Activated B cell treated with CpG ODN at 0.5 μM for 24 hours (primary cell): ENCODE data around the gene ZNF521. TPM values are rescaled to one million over a fixed set of nuclear protein-coding genes. Genes with fewer than 3 reads are reported as not detected.

Experiments used
- ATAC-seq: fragments of 200-7000 bp; cut with Tn5 transposase; one replicate; pipeline ENCODE4 v1.10.0; 2021; ENCODE audit warnings: low read depth, mild to moderate bottlenecking, moderate library complexity
- CTCF ChIA-PET: fragments of 350-600 bp; sonication (Branson Sonifier 250); formaldehyde crosslinking; loops from one replicate; lab custom pipeline; 2021; ENCODE audit warnings: antibody characterized with exemption; lab: Charles Lee
- POLR2A ChIA-PET: fragments of 350-600 bp; sonication (Branson Sonifier 250); formaldehyde crosslinking; loops from one replicate; lab custom pipeline; 2021; ENCODE audit warnings: antibody characterized with exemption; lab: Charles Lee
- DNase-seq: peaks from one replicate; pipeline ENCODE4 v3.0.0; 2022
- H3K27ac Mint-ChIP-seq: one replicate; pipeline ENCODE4 v1.8.0; 2020; ENCODE audit warnings: mixed read lengths
- H3K27me3 Mint-ChIP-seq: one replicate; pipeline ENCODE4 v1.8.0; 2021; ENCODE audit warnings: mixed read lengths
- H3K36me3 Mint-ChIP-seq: one replicate; pipeline ENCODE4 v1.8.0; 2021; ENCODE audit warnings: low read depth, mixed read lengths
- H3K4me1 Mint-ChIP-seq: one replicate; pipeline ENCODE4 v1.8.0; 2021; ENCODE audit warnings: mixed read lengths
- H3K4me3 Mint-ChIP-seq: one replicate; pipeline ENCODE4 v1.8.0; 2020; ENCODE audit warnings: mild to moderate bottlenecking, mixed read lengths
- H3K9me3 Mint-ChIP-seq: one replicate; pipeline ENCODE4 v1.8.0; 2020; ENCODE audit warnings: mixed read lengths
- intact Hi-C: fragments of 100-400 bp; cut with micrococcal nuclease; formaldehyde crosslinking; loops from one replicate; pipeline ENCODE4 v1.15.1; 2024
- total RNA-seq: library from RNA; stranded (reverse); gene quantifications from 2 replicates; pipeline ENCODE4 v1.2.3, GENCODE V29; 2022
- TF ChIP-seq, protein P1 (sequence below): fragments of 200-600 bp; IDR thresholded peaks from one replicate; pipeline ENCODE4 v1.8.0; 2022; ENCODE audit warnings: antibody characterized with exemption, mild to moderate bottlenecking

The ZNF521 gene
- total RNA-seq, 1 donor from 2014 or later = 0.16 TPM

DNA sequence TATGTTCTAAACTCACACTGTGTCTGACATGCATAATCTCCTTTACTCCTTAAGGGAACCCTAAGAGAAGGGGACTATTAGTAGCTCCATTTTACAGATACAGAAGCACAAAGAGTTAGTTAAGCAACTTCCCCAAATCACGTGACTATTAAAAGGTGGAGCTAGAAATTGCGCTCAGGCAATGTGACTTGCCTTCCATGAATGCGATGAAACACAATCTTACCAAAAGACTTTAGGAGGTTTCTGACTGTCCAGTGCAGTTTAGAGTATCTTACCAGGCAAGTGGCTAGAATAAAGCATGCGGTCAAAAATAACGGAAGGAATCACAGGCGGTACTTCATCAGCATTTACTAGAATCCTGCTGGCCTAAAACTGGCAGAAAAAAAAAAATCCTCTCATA lies 70.4 kb downstream of the ZNF521 start:
- intact Hi-C loops = no loop called here
- peaks cover 3% of the 10 kb centered on the region for H3K4me1 Mint-ChIP-seq
- peaks cover 12% of the 10 kb centered on the region for H3K27me3 Mint-ChIP-seq
- TF ChIP-seq, protein P1, sequence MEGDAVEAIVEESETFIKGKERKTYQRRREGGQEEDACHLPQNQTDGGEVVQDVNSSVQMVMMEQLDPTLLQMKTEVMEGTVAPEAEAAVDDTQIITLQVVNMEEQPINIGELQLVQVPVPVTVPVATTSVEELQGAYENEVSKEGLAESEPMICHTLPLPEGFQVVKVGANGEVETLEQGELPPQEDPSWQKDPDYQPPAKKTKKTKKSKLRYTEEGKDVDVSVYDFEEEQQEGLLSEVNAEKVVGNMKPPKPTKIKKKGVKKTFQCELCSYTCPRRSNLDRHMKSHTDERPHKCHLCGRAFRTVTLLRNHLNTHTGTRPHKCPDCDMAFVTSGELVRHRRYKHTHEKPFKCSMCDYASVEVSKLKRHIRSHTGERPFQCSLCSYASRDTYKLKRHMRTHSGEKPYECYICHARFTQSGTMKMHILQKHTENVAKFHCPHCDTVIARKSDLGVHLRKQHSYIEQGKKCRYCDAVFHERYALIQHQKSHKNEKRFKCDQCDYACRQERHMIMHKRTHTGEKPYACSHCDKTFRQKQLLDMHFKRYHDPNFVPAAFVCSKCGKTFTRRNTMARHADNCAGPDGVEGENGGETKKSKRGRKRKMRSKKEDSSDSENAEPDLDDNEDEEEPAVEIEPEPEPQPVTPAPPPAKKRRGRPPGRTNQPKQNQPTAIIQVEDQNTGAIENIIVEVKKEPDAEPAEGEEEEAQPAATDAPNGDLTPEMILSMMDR = no peak
- no peaks in the 10 kb centered on the region for H3K9me3 Mint-ChIP-seq
- no peak overlapping the region for H3K27ac Mint-ChIP-seq
- ATAC-seq (no peak), DNase-seq (no peak)
- POLR2A ChIA-PET = no interaction called here
- CTCF ChIA-PET = no interaction called here
- no peak overlapping the region for H3K4me3 Mint-ChIP-seq
- no peaks in the 10 kb centered on the region for H3K36me3 Mint-ChIP-seq

DNA sequence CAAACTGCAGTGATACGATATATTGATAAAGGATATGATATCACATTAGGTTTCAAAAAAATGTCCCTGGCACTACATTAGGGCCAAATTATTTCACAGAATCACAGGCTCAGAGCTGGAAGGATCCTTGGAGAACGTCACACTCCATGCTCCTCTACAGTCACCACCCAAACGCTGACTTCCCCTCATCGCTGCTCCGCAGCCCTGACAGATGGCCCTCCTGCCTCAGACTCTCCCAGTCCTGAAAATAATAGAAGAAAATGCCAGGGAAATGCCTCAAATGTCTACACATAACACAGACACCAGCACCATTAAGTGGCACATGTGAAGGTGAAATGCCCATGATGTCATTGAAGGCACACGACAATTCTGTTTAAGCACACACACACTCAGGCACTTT lies 72.0 kb downstream of the ZNF521 start:
- ChIA-PET CTCF (no interaction called here), POLR2A (no interaction called here)
- intact Hi-C loops = no loop called here

DNA sequence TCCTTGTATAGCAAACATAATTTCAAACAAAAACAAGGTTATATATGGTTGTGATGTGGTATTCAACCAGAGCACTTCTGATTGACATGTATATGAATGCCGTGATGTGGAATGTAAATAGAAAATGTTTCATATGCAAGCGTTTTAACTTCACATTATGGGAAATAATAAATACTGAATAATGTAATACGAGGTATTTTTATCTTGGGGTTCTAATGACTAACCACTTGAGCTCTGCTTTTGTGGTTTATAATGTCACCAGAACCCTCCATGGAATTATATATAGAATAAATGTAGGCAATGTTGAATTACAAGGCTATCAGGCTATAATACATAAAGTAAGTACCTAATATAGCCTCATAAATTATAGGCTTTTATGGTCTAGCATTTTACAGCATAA lies 72.4 kb downstream of the ZNF521 start:
- intact Hi-C loops = no loop called here
- ATAC-seq = no peak
- ChIA-PET POLR2A (no interaction called here), CTCF (no interaction called here)
- TF ChIP-seq, protein P1 = no peak
- Mint-ChIP-seq H3K9me3 (no peaks in the 10 kb centered on the region), H3K27ac (no peak overlapping the region), H3K27me3 (peaks cover 12% of the 10 kb centered on the region), H3K4me3 (no peak overlapping the region), H3K4me1 (peaks cover 3% of the 10 kb centered on the region), H3K36me3 (no peaks in the 10 kb centered on the region)
- DNase-seq = no peak

More for the DNA sequence above, 72.0 kb downstream of the ZNF521 start:
- DNase-seq (no peak), ATAC-seq (no peak)
- Mint-ChIP-seq H3K36me3 (no peaks in the 10 kb centered on the region), H3K4me1 (peaks cover 3% of the 10 kb centered on the region), H3K27ac (no peak overlapping the region), H3K9me3 (no peaks in the 10 kb centered on the region), H3K27me3 (peaks cover 12% of the 10 kb centered on the region), H3K4me3 (no peak overlapping the region)
- TF ChIP-seq, protein P1 = no peak

DNA sequence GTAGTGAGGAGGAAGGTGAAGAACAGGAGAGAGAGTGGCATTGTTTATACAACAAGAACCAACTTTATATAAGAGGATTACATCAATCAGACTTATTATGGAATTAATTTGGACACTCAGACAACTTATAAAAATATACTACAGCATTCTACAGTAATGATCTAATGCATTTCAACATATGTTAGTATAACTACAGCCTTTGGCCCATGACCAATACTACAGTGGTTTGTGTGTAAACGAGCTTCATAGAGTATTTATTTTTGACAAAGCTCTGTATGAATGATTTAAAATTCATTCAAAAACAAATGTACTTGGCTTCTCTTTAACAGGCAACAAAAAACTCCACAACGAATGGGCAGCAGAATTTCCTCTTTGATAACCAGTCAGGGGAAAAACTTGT lies 72.8 kb downstream of the ZNF521 start:
- DNase-seq = no peak
- H3K36me3 Mint-ChIP-seq = no peaks in the 10 kb centered on the region
- peaks cover 12% of the 10 kb centered on the region for H3K27me3 Mint-ChIP-seq
- intact Hi-C loops = no loop called here
- ATAC-seq = no peak
- CTCF ChIA-PET = no interaction called here
- no peak overlapping the region for H3K4me3 Mint-ChIP-seq
- H3K9me3 Mint-ChIP-seq = no peaks in the 10 kb centered on the region
- TF ChIP-seq, protein P1 = no peak
- H3K4me1 Mint-ChIP-seq = peaks cover 3% of the 10 kb centered on the region
- no peak overlapping the region for H3K27ac Mint-ChIP-seq
- POLR2A ChIA-PET = no interaction called here

DNA sequence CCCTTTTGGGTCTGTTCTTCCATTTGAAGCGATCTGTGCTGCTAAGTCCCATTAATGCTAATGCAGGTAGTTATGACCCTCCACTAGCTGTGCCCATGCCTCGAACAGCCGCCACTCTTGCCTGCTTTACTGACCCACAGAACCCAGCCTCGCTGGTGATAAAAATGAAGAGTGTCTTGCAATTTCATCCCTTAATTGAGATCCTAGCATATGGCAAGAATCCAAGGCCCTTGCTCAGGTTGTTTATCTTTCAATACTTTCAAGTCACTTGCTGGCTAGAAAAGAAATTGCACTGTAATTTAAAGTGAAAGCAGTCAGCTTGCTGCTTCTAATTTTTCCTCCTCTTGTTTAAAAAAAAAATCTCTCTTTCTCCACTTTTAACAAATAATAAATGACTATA lies 73.6 kb downstream of the ZNF521 start:
- H3K27ac Mint-ChIP-seq = no peak overlapping the region
- TF ChIP-seq, protein P1 = no peak
- ChIA-PET POLR2A (no interaction called here), CTCF (no interaction called here)
- H3K4me3 Mint-ChIP-seq = no peak overlapping the region
- H3K27me3 Mint-ChIP-seq = peaks cover 12% of the 10 kb centered on the region
- DNase-seq (no peak), ATAC-seq (no peak)
- H3K9me3 Mint-ChIP-seq = no peaks in the 10 kb centered on the region
- peaks cover 3% of the 10 kb centered on the region for H3K4me1 Mint-ChIP-seq
- no peaks in the 10 kb centered on the region for H3K36me3 Mint-ChIP-seq
- intact Hi-C loops = no loop called here
